ENCODE data around the gene CPM.

The CPM gene

GRCh38 chr12:68901145-68901544 is 31.8 kb downstream of the CPM start:
- Histone ChIP-seq H3K4me3 (ENCODE audit: low read length) (no peak overlapping the region), H3K36me3 (ENCODE audit: control insufficient read depth, low read depth, low read length) (no peaks in the 10 kb centered on the region), H3K27ac (ENCODE audit: low read length) (no peak overlapping the region), H3K27me3 (ENCODE audit: control insufficient read depth, insufficient read depth, low read length) (no peaks in the 10 kb centered on the region), H3K4me1 (ENCODE audit: control insufficient read depth, low read depth, low read length) (no peaks in the 10 kb centered on the region), H3K9ac (ENCODE audit: low read length) (no peak overlapping the region), H3K9me3 (ENCODE audit: control insufficient read depth, low read depth, low read length) (no peaks in the 10 kb centered on the region)

DNA sequence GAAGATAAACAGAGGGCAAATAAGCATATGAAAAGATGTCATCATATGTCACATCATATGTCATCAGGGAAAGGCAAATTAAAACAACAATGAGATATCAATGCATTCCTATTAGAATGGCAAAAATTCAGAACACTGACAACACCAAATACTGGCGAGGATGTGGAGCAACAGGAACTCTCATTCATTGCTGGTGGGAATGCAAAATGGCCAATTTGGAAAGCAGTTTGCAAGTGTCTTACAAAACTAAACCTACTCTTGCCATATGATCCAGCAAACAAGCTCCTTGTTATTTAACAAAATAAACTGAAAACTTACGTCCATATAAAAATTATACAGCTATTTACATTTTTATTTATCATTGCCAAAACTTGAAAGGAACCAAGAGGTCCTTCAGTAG is 32.7 kb downstream of the CPM start:
- H3K4me1 ChIP-seq (ENCODE audit: control insufficient read depth, low read depth, low read length) = no peaks in the 10 kb centered on the region
- no peak overlapping the region for H3K9ac ChIP-seq (ENCODE audit: low read length)
- H3K36me3 ChIP-seq (ENCODE audit: control insufficient read depth, low read depth, low read length) = no peaks in the 10 kb centered on the region
- H3K4me3 ChIP-seq (ENCODE audit: low read length) = no peak overlapping the region
- no peaks in the 10 kb centered on the region for H3K27me3 ChIP-seq (ENCODE audit: control insufficient read depth, insufficient read depth, low read length)
- H3K9me3 ChIP-seq (ENCODE audit: control insufficient read depth, low read depth, low read length) = no peaks in the 10 kb centered on the region
- no peak overlapping the region for H3K27ac ChIP-seq (ENCODE audit: low read length)

DNA sequence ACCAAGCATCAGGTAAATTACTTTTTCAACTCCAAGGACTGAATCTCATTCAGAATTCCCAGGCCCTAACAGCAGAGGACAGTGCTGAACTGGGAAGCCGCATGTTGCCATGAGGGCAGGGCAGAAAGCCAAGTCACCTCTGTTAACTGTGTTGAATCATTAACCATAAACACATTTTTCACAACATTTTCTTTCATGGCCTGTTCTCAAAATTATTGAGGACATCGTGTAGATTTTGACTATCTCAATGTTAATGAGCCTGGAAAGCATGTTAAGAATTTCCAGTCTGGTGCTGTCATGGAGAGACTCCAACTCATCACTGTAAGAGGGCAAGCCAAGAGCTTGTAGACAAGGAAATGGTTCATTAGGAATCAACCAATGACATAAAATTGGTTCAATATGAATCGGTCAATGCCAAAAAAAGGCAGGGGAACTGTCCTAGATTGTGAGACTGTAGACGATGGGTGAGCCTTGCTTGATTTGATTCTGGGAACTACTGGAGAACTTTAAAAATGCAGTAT is 33.7 kb downstream of the CPM start:
- Histone ChIP-seq H3K4me3 (ENCODE audit: low read length) (no peak overlapping the region), H3K27ac (ENCODE audit: low read length) (no peak overlapping the region), H3K9ac (ENCODE audit: low read length) (no peak overlapping the region), H3K27me3 (ENCODE audit: control insufficient read depth, insufficient read depth, low read length) (no peaks in the 10 kb centered on the region), H3K36me3 (ENCODE audit: control insufficient read depth, low read depth, low read length) (no peaks in the 10 kb centered on the region), H3K4me1 (ENCODE audit: control insufficient read depth, low read depth, low read length) (no peaks in the 10 kb centered on the region), H3K9me3 (ENCODE audit: control insufficient read depth, low read depth, low read length) (no peaks in the 10 kb centered on the region)

GRCh38 chr12:68896881-68897540 is 36.0 kb downstream of the CPM start:
- no peak overlapping the region for H3K9ac ChIP-seq (ENCODE audit: low read length)

DNA sequence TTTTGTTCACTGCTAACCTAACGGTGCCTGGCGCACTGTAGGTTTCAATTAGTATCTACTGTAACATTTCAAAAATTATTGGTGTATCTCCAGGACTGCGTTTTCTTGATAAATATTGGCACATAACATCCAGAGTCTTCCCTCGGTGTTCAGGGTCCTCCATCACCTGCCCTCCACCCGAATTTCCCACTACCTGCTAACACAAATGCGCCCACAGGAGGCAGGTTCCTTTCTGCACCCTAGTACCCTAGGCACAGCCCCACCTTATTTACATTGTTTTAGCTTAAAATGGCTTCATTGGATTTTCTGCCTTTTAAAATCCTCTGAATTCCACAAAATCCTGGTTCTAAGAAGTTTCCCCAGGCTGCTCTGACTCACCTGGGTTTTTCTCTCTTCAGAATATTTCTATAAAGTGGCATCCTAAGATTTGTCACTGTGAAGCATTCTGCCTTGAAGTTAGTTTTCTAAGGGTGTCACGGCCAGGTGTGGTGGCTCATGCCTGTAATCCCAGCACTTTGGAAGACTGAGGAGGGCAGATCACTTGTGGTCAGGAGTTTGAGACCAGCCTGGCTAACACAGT is 38.6 kb downstream of the CPM start:
- Histone ChIP-seq H3K9ac (ENCODE audit: low read length) (no peak overlapping the region), H3K27ac (ENCODE audit: low read length) (no peak overlapping the region), H3K36me3 (ENCODE audit: control insufficient read depth, low read depth, low read length) (no peaks in the 10 kb centered on the region), H3K27me3 (ENCODE audit: control insufficient read depth, insufficient read depth, low read length) (no peaks in the 10 kb centered on the region), H3K4me1 (ENCODE audit: control insufficient read depth, low read depth, low read length) (no peaks in the 10 kb centered on the region), H3K9me3 (ENCODE audit: control insufficient read depth, low read depth, low read length) (no peaks in the 10 kb centered on the region), H3K4me3 (ENCODE audit: low read length) (no peak overlapping the region)

More at GRCh38 chr12:68896881-68897540, 36.0 kb downstream of the CPM start:
- Histone ChIP-seq H3K9me3 (ENCODE audit: control insufficient read depth, low read depth, low read length) (no peaks in the 10 kb centered on the region), H3K4me1 (ENCODE audit: control insufficient read depth, low read depth, low read length) (no peaks in the 10 kb centered on the region), H3K36me3 (ENCODE audit: control insufficient read depth, low read depth, low read length) (no peaks in the 10 kb centered on the region), H3K4me3 (ENCODE audit: low read length) (no peak overlapping the region), H3K27me3 (ENCODE audit: control insufficient read depth, insufficient read depth, low read length) (no peaks in the 10 kb centered on the region), H3K27ac (ENCODE audit: low read length) (no peak overlapping the region)

DNA sequence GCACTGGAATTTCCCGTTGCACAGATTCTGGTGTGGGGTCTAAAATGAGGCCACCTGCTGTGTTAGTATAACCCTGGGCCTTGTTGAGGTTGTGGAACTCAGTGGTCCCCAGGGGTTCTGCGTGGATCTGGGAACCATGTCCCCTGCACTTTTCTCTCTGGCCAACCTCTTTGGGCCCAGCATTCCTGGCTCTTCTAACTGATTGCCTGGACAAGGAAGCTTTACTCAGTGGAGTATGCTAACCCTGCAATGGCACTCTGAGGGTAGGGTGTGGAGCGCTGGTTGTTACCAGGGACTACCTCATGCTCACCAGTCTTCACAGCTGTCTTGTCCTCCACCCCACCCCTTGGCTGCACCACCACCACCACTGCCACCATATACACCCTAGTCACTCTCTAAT is 39.2 kb downstream of the CPM start:
- Histone ChIP-seq H3K4me3 (ENCODE audit: low read length) (no peak overlapping the region), H3K4me1 (ENCODE audit: control insufficient read depth, low read depth, low read length) (no peaks in the 10 kb centered on the region), H3K27me3 (ENCODE audit: control insufficient read depth, insufficient read depth, low read length) (no peaks in the 10 kb centered on the region), H3K27ac (ENCODE audit: low read length) (no peak overlapping the region), H3K36me3 (ENCODE audit: control insufficient read depth, low read depth, low read length) (no peaks in the 10 kb centered on the region), H3K9ac (ENCODE audit: low read length) (no peak overlapping the region), H3K9me3 (ENCODE audit: control insufficient read depth, low read depth, low read length) (no peaks in the 10 kb centered on the region)

- Histone ChIP-seq H3K36me3 (ENCODE audit: control insufficient read depth, low read depth, low read length) (no peaks in the 10 kb centered on the region), H3K27ac (ENCODE audit: low read length) (no peak overlapping the region), H3K4me3 (ENCODE audit: low read length) (no peak overlapping the region), H3K4me1 (ENCODE audit: control insufficient read depth, low read depth, low read length) (no peaks in the 10 kb centered on the region), H3K9ac (ENCODE audit: low read length) (no peak overlapping the region), H3K27me3 (ENCODE audit: control insufficient read depth, insufficient read depth, low read length) (no peaks in the 10 kb centered on the region), H3K9me3 (ENCODE audit: control insufficient read depth, low read depth, low read length) (no peaks in the 10 kb centered on the region)
Measured at GRCh38 chr12:68893201-68893600, 39.8 kb downstream of the CPM start.

DNA sequence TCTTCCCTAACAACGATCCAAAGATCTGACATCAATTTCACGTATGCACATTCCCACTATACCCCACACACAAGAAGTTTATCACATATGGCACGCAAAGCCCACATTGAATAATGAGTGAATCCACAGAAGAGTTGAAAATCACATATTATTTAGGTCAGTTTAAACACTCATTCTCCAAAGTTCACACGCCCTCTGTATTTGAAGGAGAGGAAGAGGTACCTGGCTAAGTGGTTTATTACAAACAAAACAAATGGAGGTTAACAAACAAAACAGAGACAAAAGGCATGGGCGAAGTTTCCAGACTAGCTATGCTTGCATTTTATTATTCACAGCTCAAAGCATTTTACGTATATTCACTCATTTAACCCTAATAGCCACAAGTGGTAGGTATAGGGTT is 41.8 kb downstream of the CPM start:
- H3K4me1 ChIP-seq (ENCODE audit: control insufficient read depth, low read depth, low read length) = no peaks in the 10 kb centered on the region
- H3K27me3 ChIP-seq (ENCODE audit: control insufficient read depth, insufficient read depth, low read length) = no peaks in the 10 kb centered on the region
- H3K27ac ChIP-seq (ENCODE audit: low read length) = no peak overlapping the region
- H3K9ac ChIP-seq (ENCODE audit: low read length) = no peak overlapping the region
- H3K4me3 ChIP-seq (ENCODE audit: low read length) = no peak overlapping the region
- H3K36me3 ChIP-seq (ENCODE audit: control insufficient read depth, low read depth, low read length) = no peaks in the 10 kb centered on the region
- no peaks in the 10 kb centered on the region for H3K9me3 ChIP-seq (ENCODE audit: control insufficient read depth, low read depth, low read length)

GRCh38 chr12:68890701-68891113 is 42.3 kb downstream of the CPM start:
- Histone ChIP-seq H3K9me3 (ENCODE audit: control insufficient read depth, low read depth, low read length) (no peaks in the 10 kb centered on the region), H3K9ac (ENCODE audit: low read length) (no peak overlapping the region), H3K36me3 (ENCODE audit: control insufficient read depth, low read depth, low read length) (no peaks in the 10 kb centered on the region), H3K27ac (ENCODE audit: low read length) (no peak overlapping the region), H3K27me3 (ENCODE audit: control insufficient read depth, insufficient read depth, low read length) (no peaks in the 10 kb centered on the region), H3K4me3 (ENCODE audit: low read length) (no peak overlapping the region), H3K4me1 (ENCODE audit: control insufficient read depth, low read depth, low read length) (no peaks in the 10 kb centered on the region)

GRCh38 chr12:68888243-68888642 is 44.7 kb downstream of the CPM start:
- Histone ChIP-seq H3K27ac (ENCODE audit: low read length) (no peak overlapping the region), H3K4me3 (ENCODE audit: low read length) (no peak overlapping the region), H3K4me1 (ENCODE audit: control insufficient read depth, low read depth, low read length) (no peaks in the 10 kb centered on the region), H3K36me3 (ENCODE audit: control insufficient read depth, low read depth, low read length) (no peaks in the 10 kb centered on the region), H3K9me3 (ENCODE audit: control insufficient read depth, low read depth, low read length) (no peaks in the 10 kb centered on the region), H3K9ac (ENCODE audit: low read length) (no peak overlapping the region), H3K27me3 (ENCODE audit: control insufficient read depth, insufficient read depth, low read length) (no peaks in the 10 kb centered on the region)

GRCh38 chr12:68887641-68888040 is 45.3 kb downstream of the CPM start:
- Histone ChIP-seq H3K4me1 (ENCODE audit: control insufficient read depth, low read depth, low read length) (no peaks in the 10 kb centered on the region), H3K36me3 (ENCODE audit: control insufficient read depth, low read depth, low read length) (no peaks in the 10 kb centered on the region), H3K27ac (ENCODE audit: low read length) (no peak overlapping the region), H3K27me3 (ENCODE audit: control insufficient read depth, insufficient read depth, low read length) (no peaks in the 10 kb centered on the region), H3K4me3 (ENCODE audit: low read length) (no peak overlapping the region), H3K9ac (ENCODE audit: low read length) (no peak overlapping the region), H3K9me3 (ENCODE audit: control insufficient read depth, low read depth, low read length) (no peaks in the 10 kb centered on the region)

Data from iPS-18a (cell line).